Keratinocyte (primary cell): ENCODE measurements around the gene COTL1. TPM values are rescaled to one million over a fixed set of nuclear protein-coding genes. Genes with fewer than 3 reads are reported as not detected.

Experiments used
- DNase-seq: peaks from one replicate; pipeline ENCODE4 v3.0.0-alpha.2; 2011; ENCODE audit warnings: low read depth, missing footprints, low spot score
- FAIRE-seq: peaks from 2 replicates; lab custom pipeline; 2011; peaks lifted over from hg19 to GRCh38; lab: Jason Lieb, UNC
- H2AFZ ChIP-seq: 2 replicates; pipeline ENCODE4 v1.6.0; 2012; ENCODE audit warnings: low read length, control low read depth, inconsistent platforms; ENCODE audit not compliant: control insufficient read depth
- H3K27ac ChIP-seq: 2 replicates; pipeline ENCODE4 v1.5.1; 2011; ENCODE audit warnings: low read length; ENCODE audit not compliant: control insufficient read depth, insufficient read depth
- H3K27me3 ChIP-seq: 3 replicates; pipeline ENCODE4 v1.6.0; 2011; ENCODE audit warnings: low read length; ENCODE audit not compliant: control insufficient read depth, insufficient read depth; ENCODE audit errors: extremely low read depth
- H3K36me3 ChIP-seq, 2 experiments: 2 replicates in 1 of 2; 3 replicates in 1 of 2; pipeline ENCODE4 v1.5.1; 2011; ENCODE audit warnings: low read length in 2 of 2, mild to moderate bottlenecking in 1 of 2; ENCODE audit not compliant: control insufficient read depth in 2 of 2, insufficient read depth in 2 of 2; ENCODE audit errors: extremely low read depth in 1 of 2
- H3K4me1 ChIP-seq: 3 replicates; pipeline ENCODE4 v1.5.1; 2011; ENCODE audit warnings: low read length; ENCODE audit not compliant: control insufficient read depth, insufficient read depth; ENCODE audit errors: extremely low read depth
- H3K4me2 ChIP-seq: 3 replicates; pipeline ENCODE4 v1.6.0; 2011; ENCODE audit warnings: low read depth, low read length; ENCODE audit not compliant: control insufficient read depth, insufficient read depth; ENCODE audit errors: extremely low read depth
- H3K4me3 ChIP-seq, 3 experiments: fragments of 200-600 bp in 1 of 3; sonication (generic) in 1 of 3; 2 replicates in 2 of 3; 3 replicates in 1 of 3; pipeline ENCODE4 v1.5.1; 2011 to 2016; ENCODE audit warnings: low read length in 3 of 3, mild to moderate bottlenecking in 3 of 3, control low read depth in 2 of 3, inconsistent platforms in 1 of 3, low read depth in 1 of 3, mixed read lengths in 1 of 3, mixed run types in 1 of 3, moderate library complexity in 1 of 3; ENCODE audit not compliant: control insufficient read depth in 2 of 3, insufficient read depth in 2 of 3; ENCODE audit errors: extremely low read depth in 1 of 3
- H3K79me2 ChIP-seq: 2 replicates; pipeline ENCODE4 v1.6.0; 2012; ENCODE audit warnings: low read length; ENCODE audit not compliant: control insufficient read depth, insufficient read depth
- H3K9ac ChIP-seq: 3 replicates; pipeline ENCODE4 v1.6.0; 2011; ENCODE audit warnings: low read length; ENCODE audit not compliant: control insufficient read depth, insufficient read depth; ENCODE audit errors: extremely low read depth
- H3K9me1 ChIP-seq: 3 replicates; pipeline ENCODE4 v1.6.0; 2011; ENCODE audit warnings: low read length; ENCODE audit not compliant: control insufficient read depth, insufficient read depth; ENCODE audit errors: extremely low read depth
- H3K9me3 ChIP-seq: 2 replicates; pipeline ENCODE4 v1.5.1; 2012; ENCODE audit warnings: low read depth, low read length; ENCODE audit not compliant: control insufficient read depth
- H4K20me1 ChIP-seq: 3 replicates; pipeline ENCODE4 v1.6.0; 2011; ENCODE audit warnings: low read length; ENCODE audit not compliant: control insufficient read depth, insufficient read depth; ENCODE audit errors: extremely low read depth
- CTCF ChIP-seq, 3 experiments: IDR thresholded peaks in 1 of 3; conservative IDR thresholded peaks in 1 of 3; optimal IDR thresholded peaks in 1 of 3; 2 replicates in 2 of 3; 3 replicates in 1 of 3; pipeline versions ENCODE3 to v1.5.1; 2011; ENCODE audit warnings: low read length in 3 of 3, mild to moderate bottlenecking in 3 of 3, moderate library complexity in 2 of 3, control low read depth in 1 of 3, inconsistent platforms in 1 of 3; ENCODE audit not compliant: insufficient read depth in 2 of 3; ENCODE audit errors: extremely low read depth in 1 of 3
- EZH2 ChIP-seq: IDR thresholded peaks from one replicate; pipeline ENCODE4 v1.6.1; 2012; ENCODE audit warnings: inconsistent platforms, mild to moderate bottlenecking, low read length, moderate library complexity
- dilution Hi-C: fragments of 300-500 bp; cut with MboI; formaldehyde crosslinking; loops from one replicate; pipeline ENCODE4 v1.7.0; 2020; ENCODE audit warnings: low sequenced_read_pairs; ENCODE audit not compliant: extremely low pct_ligation_motif_present
- polyA plus RNA-seq, 5 experiments: library from polyadenylated mRNA; depleted of rRNA in 3 of 5; stranded (reverse) in 3 of 5; stranded (forward) in 1 of 5; unstranded in 1 of 5; fragments of >200 nt; gene quantifications; 1 replicate in 1 of 5; 2 replicates in 3 of 5; 3 replicates in 1 of 5; pipeline versions ENCODE4 v1.2.1 to v1.2.3, GENCODE V29; 2011 to 2012; ENCODE audit warnings: missing spikeins in 2 of 5, low read depth in 1 of 5, low replicate concordance in 1 of 5

The COTL1 gene
- polyA plus RNA-seq, 1 donor (not counting 4 experiments of a cell fraction or from before 2014, with no cell fraction given): 116 TPM

DNA sequence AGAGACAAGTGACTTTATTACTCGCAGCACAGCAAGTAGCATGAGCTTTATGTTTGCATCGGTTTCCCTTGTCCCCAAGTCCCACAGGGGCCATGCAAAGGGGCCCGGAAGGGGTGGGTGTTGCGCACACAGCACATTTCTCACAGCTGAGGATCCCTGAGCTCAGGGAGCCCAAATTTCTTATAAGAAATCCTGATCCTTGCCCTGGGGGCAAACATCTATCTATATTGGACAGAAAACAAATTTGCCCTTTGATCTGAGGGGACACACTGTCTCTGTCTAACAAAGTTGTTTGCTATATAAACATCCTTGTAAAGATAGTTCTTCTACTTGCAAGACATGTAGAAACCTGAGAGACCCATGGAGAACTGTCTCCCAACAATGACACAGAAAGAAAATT lies 77.7 kb downstream of the COTL1 start:
- dilution Hi-C loops: no loop called here
- no peak for TF ChIP-seq EZH2
- no peak for TF ChIP-seq CTCF (optimal IDR thresholded peaks at IDR 0.05 in 1 of 3, IDR thresholded peaks at IDR 0.05 in 1 of 3, conservative IDR thresholded peaks at IDR 0.05 in 1 of 3; ENCODE audit: extremely low read depth in 1 of 3, insufficient read depth in 2 of 3, low read length in 3 of 3)
- Histone ChIP-seq H3K9me3 (no peaks in the 10 kb centered on the region), H3K9ac (no peak overlapping the region), H4K20me1 (no peaks in the 10 kb centered on the region), H3K79me2 (no peaks in the 10 kb centered on the region), H2AFZ (no peak overlapping the region), H3K27ac (no peak overlapping the region), H3K4me2 (no peak overlapping the region), H3K4me3 (no peak overlapping the region), H3K27me3 (peaks cover 9% of the 10 kb centered on the region), H3K9me1 (no peaks in the 10 kb centered on the region), H3K4me1 (no peaks in the 10 kb centered on the region), H3K36me3 (no peaks in the 10 kb centered on the region)
- FAIRE-seq (no peak), DNase-seq (no peak)

DNA sequence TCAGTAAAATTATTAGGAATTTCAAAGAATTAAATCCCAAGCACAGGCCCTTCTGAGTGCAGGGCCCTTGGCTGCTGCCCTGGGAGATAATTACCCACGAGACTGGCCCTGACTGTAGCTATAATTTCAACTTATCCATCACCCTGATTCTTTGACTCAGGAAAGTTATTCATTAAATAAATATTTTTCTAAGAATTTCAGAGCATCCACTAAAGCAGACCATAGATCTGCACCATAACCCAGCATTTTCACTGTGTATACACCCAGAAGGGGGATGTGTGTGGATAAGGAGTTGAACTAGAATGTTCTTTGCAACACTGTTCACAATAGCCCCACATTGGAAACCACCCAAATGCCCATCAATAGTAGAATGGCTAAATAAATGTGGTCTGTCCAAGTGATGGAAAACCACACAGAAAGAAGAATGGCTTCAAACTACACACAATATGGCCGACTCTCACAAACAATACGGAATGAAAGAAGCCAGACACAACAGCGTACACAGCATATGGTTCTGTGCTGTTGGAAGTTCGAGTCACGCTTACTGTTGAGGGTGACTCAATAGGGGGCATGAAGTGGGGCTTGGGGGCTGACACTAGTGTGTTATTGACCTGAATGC lies 79.5 kb downstream of the COTL1 start:
- Histone ChIP-seq H2AFZ (no peak overlapping the region), H3K4me2 (no peak overlapping the region)
- TF ChIP-seq EZH2: no peak
- TF ChIP-seq CTCF (optimal IDR thresholded peaks at IDR 0.05 in 1 of 3, IDR thresholded peaks at IDR 0.05 in 1 of 3, conservative IDR thresholded peaks at IDR 0.05 in 1 of 3; ENCODE audit: extremely low read depth in 1 of 3, insufficient read depth in 2 of 3, low read length in 3 of 3): no peak

More for the DNA sequence above, 79.5 kb downstream of the COTL1 start:
- dilution Hi-C loops: no loop called here
- no peak for DNase-seq
- H3K9me3 ChIP-seq: no peaks in the 10 kb centered on the region
- no peak overlapping the region for H3K4me3 ChIP-seq
- peaks cover 3% of the 10 kb centered on the region for H3K27me3 ChIP-seq
- no peaks in the 10 kb centered on the region for H3K9me1 ChIP-seq
- no peak for FAIRE-seq
- no peaks in the 10 kb centered on the region for H3K79me2 ChIP-seq
- no peaks in the 10 kb centered on the region for H4K20me1 ChIP-seq
- H3K4me1 ChIP-seq: no peaks in the 10 kb centered on the region
- H3K27ac ChIP-seq: no peak overlapping the region
- H3K9ac ChIP-seq: no peak overlapping the region
- H3K36me3 ChIP-seq: no peaks in the 10 kb centered on the region
